Effector CD4-positive, alpha-beta T cell (primary cell): ENCODE results near the gene FAM90A26. TPM values are rescaled to one million over a fixed set of nuclear protein-coding genes. Genes with fewer than 3 reads are reported as not detected.
A peak's percentile ranks its signal among the peaks of the same experiment; 100 is the strongest.
"Not testable (repeated sequence)": the region's sequence is repeated elsewhere in the genome, so short reads cannot be mapped to it uniquely, and the experiment has no call there.

Experiments
- DNase-seq: peaks from one replicate; pipeline ENCODE4 v3.0.0-alpha.2; 2020
- total RNA-seq: gene quantifications from one replicate; lab custom pipeline; 2026; lab: John Stamatoyannopoulos, UW

FAM90A26 gene, protein sequence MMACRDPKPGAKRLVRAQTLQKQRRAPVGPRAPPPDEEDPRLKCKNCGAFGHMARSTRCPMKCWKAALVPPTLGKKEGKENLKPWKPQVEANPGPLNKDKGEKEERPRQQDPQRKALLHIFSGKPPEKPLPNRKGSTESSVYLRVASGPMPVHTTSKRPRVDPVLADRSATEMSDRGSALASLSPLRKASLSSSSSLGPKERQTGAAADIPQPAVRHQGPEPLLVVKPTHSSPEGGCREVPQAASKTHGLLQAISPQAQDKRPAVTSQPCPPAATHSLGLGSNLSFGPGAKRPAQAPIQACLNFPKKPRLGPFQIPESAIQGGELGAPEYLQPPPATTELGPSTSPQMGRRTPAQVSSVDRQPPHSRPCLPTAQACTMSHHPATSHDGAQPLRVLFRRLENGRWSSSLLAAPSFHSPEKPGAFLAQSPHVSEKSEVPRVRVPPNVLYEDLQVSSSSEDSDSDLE
- total RNA-seq, result not detected

DNA sequence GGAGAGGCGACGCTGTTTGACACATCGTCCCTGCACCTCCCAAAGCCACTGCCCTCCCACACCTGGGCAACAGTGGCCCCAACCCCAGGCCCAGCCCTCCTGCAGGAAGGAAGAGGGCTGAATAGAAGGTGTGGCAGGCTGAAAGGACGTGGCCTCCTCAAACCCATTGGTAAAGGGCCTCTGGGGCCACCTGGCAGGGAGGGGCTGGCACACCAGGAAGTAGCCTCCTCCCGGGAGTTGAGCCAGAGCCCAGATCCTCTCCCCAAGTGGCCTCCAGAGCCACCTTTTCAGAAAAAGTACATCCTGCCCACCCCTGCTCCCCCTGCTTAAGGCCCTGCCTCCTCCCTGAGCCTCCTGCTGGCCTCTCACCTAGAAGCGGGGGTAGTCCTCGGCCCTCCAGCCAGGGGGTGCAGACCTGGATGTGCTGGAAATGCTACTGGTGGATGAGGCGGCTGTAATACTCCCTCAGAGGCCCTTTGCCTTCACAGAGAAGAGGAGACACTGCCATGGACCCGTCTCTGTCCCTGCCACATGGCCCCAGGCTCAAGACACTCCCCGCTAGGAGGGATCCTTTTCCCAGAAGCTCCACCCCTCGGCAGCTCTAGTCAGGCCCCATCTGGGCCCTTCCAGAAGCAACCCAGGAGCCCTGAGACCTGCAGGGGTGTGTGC, at the start of gene FAM90A26:
FAM90A26 (plus strand) TSS at position 619 of the 669 bp plus-strand sequence. CDS start 2,764 bp downstream, outside the sequence.
- not testable (repeated sequence) for DNase-seq

DNA sequence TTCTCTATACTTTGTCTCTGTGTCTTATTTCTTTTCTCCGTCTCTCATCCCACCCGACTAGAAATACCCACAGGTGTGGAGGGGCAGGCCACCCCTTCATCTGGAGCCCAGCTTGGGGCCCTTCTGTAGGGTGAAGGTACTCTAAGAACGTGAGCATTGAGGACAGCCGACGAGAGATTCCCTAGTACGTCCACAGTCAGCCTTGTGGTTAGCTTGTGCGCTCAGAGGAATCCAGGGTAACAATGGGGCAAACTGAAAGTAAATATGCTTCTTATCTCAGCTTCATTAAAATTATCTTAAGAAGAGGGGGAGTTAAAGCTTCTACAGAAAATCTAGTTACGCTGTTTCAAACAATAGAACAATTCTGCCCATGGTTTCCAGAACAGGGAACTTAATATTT, 47.5 kb upstream of the FAM90A26 start:
- DNase-seq, result not testable (repeated sequence)

DNA sequence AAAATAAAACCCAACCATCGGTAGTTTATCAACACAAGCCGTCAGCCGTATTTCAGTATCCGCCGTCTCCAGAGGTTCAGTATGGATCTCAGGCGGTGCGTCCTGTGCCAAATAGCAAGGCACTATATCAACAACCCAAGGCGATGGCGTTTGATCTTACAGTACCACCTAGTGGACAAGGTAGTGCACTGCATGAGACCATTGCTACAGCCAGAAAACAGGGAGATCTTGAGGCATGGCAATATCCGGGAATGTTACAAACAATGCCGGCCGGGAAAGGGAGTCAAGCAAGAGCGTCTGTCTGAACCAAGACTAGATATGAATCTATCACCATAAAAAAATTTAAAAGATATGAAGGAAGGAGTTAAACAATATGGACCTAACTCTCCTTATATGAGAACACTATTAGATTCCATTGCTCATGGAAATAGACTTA, 46.6 kb upstream of the FAM90A26 start:
- DNase-seq, result not testable (repeated sequence)

DNA sequence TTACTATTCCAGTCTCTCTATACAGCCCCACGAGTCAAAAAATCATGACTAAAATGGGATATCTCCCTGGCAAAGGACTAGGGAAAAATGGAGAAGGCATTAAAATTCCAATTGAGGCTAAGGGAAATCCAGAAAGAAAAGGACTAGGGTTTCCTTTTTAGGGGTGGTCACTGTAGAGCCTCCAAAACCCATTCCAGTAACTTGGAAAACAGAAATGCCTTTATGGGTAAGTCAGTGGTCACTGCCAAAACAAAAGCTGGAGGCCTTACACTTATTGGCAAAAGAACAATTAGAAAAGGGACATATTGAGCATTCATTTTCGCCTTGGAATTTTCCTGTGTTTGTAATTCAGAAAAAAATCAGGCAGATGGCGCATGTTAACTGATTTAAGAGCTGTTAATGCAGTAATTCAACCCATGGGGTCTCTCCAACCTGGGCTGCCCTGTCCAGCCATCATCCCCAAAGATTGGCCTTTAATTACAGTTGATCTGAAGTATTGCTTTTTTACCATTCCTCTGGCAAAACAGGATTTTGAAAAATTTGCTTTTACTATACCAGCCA, 44.5 kb upstream of the FAM90A26 start:
- DNase-seq, result not testable (repeated sequence)

DNA sequence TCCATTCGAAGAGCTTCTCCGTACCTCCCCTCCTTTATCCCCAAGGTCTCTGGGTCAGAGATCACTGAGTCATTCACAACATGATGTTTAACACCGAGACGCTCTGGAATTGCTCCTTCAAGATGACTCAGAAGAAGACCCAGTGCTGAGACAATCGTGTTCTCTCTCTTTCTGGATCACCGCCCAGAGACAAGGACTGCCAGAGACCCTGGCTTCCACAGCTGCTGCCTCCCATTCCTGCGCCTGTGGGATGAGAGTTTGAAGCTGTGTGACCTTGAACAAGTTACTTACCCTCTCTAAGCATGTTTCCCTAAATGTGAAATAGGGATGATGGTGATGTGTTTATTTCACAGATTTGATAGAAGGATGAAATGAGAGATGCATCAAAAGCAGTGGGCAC, 38.8 kb upstream of the FAM90A26 start:
- not testable (repeated sequence) for DNase-seq

DNA sequence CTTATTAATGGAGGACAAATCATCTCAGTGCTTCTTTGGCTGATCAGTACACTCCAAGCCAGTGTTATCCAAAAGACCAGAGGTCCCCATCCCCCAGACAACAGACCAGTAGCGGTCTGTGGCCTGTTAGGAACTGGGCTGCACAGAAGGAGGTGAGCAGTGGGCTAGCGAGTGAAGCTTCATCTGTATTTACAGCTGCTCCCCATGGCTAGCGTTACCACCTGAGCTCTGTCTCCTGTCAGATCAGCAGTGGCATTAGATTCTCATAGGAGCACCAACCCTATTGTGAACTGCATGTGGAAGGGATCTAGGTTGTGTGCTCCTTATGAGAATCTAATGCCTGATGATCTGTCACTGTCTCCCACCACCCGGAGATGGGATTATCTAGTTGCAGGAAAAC, 37.4 kb upstream of the FAM90A26 start:
- not testable (repeated sequence) for DNase-seq

DNA sequence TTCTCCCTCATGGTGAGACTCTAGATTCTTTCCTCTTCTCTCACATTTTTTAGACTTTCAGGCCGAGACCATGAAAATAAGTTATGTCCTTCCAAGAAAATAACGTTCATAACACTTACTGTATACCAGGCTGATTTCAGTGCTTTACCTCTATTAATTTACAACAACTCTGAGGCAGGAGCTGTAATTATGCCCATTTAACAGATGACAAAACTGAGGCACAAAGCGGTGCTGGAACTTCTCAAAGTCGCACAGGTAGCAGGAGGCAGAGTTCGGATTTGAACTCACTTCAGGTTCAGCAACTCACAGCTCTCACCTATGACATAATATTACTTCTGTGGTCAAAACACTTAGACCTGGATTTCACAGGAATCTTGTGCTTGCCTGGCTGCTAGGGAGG, 36.2 kb upstream of the FAM90A26 start:
- not testable (repeated sequence) for DNase-seq

DNA sequence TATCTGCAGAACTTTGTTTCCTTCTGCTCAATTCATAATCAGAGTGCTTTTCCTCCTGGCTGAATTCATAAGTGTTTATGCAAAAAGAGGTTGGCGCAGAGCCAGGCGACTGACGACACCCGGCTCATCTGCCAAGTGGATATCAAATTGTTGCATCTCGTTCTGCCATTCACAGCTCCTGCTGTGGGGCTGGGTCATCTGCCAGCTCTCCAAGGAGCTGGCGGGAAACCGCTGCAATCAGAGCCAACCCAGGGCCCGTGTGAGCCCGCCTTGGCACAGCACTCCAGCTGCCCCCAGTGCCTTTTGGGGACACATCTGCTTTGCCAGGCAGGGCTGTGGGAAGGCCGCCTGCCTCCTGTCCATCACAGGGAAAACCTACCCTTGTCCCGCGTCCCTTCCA, 35.7 kb upstream of the FAM90A26 start:
- DNase-seq, result not testable (repeated sequence)

DNA sequence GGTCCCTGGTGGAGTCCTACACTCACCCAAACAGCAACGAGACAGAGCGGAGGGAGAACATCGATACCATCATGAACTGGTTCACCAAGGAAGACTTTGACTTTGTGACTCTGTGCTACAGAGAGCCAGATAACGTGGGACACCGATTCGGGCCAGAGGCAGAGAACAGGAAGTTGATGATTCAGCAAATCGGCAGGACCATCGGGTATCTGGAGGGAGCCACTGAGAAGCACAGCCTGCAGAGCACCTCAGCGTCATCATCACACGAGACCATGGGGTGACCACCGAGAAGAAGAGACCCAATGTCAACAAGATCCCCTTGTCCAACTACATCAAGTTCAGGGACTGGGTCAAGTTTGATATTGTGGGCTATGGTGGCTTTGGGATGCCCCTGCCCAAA, 29.2 kb upstream of the FAM90A26 start:
- not testable (repeated sequence) for DNase-seq

DNA sequence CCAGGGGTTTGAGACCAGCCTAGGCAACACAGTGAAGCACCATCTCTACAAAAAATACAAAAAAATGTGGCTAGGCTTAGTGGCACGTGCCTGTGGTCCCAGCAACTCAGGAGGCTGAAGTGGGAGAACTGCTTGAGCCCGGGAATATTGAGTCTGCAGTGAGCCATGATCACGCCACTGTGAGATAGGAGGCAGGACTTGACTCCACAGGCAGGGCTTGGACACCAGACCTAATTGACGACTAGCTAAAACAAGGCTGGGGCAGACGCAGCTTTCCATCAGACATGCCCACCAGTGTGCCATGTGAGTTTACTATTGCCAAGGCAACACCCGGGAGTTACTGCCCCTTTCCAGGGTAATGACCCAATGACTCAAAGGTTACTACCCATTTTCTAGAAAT, 27.4 kb upstream of the FAM90A26 start:
- not testable (repeated sequence) for DNase-seq

DNA sequence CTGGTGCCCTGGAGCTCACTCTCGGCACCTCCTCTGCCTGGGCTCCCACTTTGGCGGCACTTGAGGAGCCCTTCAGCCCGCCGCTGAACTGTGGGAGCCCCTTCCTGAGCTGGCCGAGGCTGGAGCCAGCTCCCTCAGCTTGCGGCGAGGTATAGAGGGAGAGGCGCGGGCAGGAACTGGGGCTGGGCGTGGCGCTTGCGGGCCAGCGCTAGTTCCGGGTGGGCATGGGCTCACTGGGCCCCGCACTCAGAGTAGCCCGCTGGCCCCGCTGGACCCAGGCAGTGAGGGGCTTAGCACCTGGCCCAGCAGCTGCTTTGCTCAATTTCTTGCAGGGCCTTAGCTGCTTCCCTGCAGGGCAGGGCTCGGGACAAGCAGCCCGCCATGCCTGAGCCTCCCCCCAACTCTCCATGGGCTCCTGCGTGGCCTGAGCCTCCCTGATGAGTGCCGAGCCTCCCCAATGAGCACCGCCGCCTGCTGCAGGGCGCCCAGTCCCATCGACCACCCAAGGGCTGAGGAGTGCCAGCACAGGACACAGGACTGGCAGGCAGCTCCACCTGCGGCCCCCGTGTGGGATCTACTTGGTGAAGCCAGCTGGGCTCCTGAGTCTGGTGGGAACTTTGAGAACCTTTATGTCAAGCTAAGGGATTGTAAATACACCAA, 26.7 kb upstream of the FAM90A26 start:
- DNase-seq, result no peak

DNA sequence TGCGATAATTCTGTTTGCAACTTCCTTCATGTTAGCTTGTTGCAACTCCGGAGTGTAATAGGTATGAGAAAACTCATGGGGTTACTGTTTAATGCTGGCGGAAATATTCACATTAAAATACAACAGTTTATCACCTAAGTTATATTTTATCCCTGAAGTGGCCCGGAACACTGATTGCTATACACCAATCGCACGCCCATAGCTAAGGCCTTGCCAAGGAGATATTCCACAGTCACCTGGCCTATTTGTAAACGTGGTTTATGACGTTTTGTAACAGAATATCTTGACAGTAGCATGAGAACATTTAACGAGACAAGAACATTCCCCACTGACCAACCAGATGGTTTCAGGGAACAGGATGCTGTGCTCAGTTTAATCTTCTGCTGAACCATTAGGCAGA, 23.2 kb upstream of the FAM90A26 start:
- no peak for DNase-seq

DNA sequence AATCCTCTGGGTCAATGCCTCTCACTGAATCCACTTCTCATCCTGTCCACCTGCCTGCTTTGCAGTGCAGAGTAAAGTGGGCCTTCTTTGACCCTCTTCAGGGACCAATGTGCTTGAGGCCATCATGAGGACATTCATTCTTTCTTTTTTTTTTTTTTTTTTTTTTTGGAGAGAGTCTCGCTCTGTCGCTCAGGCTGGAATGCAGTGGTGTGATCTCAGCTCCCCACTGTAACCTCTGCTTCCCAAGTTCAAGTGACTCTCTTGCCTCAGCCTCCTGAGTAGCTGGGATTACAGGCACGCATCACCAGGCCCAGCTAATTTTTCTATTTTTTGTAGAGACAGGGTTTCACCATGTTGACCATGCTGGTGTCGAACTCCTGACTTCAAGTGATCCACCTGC, 22.8 kb upstream of the FAM90A26 start:
- not testable (repeated sequence) for DNase-seq

DNA sequence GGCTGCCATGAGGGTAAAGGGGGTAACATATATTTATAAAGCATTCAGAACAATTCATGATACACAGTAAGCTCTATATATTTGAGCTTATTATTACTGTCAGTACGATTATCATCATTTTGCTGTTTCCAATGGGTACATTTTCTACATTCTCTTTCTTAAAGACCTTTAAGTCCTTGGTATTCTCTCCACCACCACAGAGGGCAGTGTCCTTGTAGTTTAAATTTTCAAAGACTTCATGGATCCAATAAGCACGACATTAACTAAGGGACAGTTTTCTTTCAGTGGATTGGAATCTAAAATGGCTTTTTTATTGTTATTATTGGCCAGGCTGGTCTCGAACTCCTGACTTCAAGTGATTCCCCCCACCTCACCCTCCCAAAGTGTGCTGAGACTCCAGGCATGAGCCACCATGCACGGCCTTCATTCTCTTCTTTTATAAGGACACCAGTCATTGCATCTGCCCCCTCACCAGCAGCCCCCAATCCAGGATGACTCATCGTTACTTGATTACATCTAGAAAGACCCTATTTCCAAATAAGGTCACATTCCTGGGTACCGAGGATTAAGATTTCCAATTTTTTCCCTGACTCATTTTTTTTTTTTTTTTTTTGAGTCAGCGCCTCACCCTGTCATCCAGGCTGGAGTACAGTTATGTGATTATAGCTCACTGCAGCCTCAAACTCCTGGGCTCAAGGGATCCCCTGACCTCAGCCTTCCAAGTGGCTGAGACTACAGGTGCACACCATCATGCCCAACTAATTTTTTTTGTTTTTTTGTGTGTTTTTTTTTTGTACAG, 21.4 kb upstream of the FAM90A26 start:
- DNase-seq, result not testable (repeated sequence)

DNA sequence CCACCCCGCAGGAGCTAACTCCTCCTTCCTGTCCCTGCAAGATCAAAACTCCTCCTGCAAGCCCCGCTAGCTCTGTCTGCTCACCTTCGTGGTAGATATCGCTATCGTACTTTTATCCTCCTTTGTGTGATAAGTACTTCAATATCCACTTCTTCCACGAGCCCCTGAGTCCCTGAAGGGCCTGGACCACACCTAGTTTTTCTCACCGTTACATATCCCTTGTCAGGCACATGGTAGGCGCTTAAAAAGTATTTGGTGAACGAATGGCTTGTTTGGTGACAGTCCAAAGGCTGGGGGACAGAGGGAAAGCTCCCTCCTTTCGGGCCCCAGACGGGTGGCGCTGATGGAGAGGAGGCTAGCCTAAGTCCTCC, 18.4 kb upstream of the FAM90A26 start:
- DNase-seq, result not testable (repeated sequence)

DNA sequence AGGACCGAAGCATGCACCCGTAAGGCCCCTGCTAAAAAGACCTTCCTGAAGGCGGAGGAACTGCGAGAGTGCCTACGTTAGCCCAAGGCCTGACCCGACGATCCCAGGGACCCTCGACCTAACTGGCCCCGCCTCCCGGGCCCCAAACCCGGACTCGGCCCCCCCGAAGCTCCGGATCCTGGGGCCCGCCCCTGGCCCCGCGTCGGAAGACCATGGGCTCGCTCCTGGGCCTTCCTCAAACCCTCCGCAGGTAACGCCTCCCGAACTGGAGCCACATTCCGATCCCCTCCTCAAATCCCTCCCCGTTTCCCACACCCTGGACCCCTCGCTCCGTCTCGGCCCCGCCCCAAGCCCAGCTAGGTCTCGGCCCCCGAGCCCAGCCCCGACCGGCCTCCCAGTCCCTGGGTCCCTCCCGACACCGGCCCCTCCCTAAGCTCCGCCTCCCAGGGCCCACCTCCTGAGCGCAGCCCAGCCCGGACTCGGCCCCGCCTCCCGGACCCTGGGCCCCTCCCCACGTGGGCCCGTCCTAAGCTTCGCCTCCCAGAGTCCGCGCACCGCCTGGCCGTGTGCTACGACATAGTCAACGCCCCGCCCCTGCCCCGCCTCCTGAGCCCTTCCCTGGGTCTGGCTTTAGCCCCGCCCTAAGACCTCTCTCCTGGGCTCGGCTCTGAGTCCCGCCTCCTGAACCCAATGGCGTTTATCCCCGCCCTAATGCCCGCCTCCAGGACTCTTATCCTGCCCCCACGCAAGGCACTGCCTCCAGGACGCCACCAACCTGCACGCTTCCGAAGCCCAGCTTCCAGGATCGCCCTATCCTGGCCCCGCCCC, 17.8 kb upstream of the FAM90A26 start:
- DNase-seq, result peak; percentile 90

DNA sequence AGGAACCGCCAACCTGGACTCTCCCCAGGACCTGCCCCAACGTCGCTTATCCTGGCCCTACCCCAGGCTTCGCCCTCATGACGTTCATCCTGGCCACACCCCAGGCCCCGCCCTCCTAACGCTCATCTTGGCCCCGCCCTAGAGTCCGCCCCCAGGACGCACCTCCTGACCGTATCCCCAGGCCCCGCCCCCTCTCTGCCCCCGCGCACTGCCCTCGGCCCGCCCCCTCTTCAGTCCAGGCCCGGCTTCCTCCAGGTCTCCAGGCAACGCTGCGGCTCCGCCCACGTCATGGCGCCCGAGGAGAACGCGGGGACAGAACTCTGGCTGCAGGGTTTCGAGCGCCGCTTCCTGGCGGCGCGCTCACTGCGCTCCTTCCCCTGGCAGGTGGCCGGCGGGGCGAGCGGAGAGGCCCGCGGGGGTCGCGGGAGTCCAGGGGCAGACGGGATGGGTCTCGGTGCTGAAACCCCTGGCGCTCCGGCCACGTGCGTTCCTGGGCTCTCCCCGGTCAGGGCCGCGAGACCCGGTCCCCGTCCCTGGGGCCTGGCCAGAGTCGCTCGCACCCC, 17.1 kb upstream of the FAM90A26 start:
- peak; percentile 91 for DNase-seq

DNA sequence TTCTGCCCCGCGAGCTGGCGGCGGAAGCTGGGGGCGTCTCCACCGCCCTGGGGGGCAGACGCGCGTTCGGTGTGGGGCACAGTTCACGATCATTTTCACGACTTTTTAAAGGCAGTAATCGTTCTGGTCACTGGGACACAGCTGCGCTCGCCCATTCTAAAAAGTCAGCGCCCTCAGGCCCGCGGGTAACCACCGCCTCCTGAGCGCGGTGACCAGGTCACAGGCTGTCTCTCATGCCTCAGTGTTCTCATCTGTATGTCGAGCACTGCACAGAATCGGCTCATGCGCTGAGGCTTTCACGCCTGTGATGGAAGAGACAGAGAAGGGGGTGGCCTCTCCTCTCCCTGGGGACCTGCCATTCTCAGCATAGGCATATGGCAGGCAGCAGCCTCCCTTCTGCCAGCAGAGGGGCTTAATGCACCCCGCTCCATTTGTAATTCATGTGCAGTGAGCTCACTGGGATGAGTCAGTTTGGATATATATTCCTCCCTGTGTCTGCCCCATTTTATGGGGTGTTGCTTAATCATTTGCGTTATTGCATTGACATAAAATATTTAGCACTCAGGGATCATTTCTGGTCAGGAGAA, 16.5 kb upstream of the FAM90A26 start:
- not testable (repeated sequence) for DNase-seq

DNA sequence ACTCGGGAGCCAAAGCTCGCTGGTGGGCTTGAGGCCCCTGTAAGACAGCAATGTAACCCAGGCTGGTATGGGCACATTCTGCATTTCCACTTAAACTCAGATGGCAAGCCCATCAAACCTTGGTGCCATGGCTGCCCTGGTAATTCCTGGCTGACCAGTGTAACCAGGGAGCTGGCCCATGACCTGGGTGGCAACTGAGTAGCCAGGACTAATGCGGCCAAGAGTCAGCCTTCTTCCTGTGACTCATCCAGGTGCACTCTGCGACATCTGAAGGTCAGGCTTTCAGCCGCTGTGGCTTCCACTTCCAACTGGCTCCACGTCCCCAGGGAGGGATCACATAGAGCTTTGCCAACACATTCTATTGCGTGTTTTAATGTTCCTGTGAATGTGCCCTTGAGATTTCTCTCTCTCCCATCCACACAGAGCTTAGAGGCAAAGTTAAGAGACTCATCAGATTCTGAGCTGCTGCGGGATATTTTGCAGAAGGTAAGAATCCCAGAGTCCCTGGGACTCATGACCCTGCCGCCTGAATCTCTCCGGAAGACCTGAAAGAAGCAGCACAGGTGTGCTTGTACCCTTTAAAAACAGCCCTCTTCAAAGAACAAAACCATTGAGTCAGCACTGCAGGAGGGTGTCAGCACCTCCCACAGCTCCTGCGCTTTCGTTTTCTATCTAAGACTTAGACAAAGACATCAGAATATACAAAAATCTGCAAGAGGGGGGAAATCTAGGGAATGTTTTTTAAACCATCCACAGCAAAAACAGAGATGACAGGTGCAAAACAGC, 14.9 kb upstream of the FAM90A26 start:
- DNase-seq, result not testable (repeated sequence)

DNA sequence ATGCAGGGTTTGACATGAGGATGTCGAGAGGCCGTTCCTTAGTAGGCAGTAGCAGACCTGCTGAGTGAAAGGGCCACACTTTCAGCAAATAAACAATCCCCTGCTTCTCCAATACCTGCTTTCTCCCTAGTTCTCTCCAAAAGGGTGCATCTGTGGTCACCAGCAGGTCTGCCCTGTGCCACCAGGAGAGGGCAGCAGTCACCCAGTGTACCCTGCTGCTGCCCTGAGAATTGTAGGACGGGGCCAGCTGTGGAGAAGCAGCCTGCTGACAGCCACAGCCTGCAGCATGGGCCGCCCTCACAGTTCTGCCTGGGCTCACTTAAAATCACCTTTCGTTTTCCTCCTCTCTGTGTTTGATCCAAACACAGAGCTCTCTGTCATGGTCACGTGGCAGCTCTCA, 11.8 kb upstream of the FAM90A26 start:
- peak; percentile 3 for DNase-seq
